C4-2B (cell line): ENCODE results near the gene CABLES2.

Source experiments
- ZFX ChIP-seq: fragments of 450-650 bp; IDR thresholded peaks from 2 replicates; pipeline ENCODE4 v1.6.1; 2017
- TF ChIP-seq, protein P1 (sequence below): fragments of 450-650 bp; conservative IDR thresholded peaks from 2 replicates; pipeline ENCODE4 v1.5.1; 2017; ENCODE audit warnings: mild to moderate bottlenecking

DNA sequence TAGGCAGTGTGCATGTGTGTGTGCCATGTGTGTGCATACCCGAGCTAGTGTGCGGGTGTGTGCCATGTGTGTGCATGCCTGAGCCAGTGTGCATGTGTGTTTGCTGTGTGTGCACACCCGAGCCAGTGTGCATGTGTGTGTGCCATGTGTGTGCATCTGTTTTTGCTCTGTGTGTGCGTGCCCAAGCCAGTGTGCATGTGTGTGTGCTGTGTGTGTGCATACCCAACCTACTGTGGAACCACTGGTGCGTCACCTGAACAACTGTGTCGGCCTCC, 14.6 kb upstream of the CABLES2 start:
- TF ChIP-seq, protein P1, sequence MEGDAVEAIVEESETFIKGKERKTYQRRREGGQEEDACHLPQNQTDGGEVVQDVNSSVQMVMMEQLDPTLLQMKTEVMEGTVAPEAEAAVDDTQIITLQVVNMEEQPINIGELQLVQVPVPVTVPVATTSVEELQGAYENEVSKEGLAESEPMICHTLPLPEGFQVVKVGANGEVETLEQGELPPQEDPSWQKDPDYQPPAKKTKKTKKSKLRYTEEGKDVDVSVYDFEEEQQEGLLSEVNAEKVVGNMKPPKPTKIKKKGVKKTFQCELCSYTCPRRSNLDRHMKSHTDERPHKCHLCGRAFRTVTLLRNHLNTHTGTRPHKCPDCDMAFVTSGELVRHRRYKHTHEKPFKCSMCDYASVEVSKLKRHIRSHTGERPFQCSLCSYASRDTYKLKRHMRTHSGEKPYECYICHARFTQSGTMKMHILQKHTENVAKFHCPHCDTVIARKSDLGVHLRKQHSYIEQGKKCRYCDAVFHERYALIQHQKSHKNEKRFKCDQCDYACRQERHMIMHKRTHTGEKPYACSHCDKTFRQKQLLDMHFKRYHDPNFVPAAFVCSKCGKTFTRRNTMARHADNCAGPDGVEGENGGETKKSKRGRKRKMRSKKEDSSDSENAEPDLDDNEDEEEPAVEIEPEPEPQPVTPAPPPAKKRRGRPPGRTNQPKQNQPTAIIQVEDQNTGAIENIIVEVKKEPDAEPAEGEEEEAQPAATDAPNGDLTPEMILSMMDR = no peak
- no peak for TF ChIP-seq ZFX
